Activated naive CD8-positive, alpha-beta T cell treated with anti-CD3 and anti-CD28 coated beads, Interleukin-2, amount 50 U/mL, for 24 hours (primary cell): ENCODE data around the gene LGALS14.

Experiments
- ATAC-seq: fragments of 150-1000 bp; cut with Tn5 transposase; one replicate; pipeline ENCODE4 v1.10.0; 2021
- DNase-seq: peaks from one replicate; pipeline ENCODE4 v3.0.0; 2021
- H3K27ac Mint-ChIP-seq: one replicate; pipeline ENCODE4 v1.8.0; 2021; ENCODE audit warnings: mild to moderate bottlenecking, mixed read lengths
- H3K27me3 Mint-ChIP-seq: one replicate; pipeline ENCODE4 v1.8.0; 2021; ENCODE audit warnings: mixed read lengths
- H3K36me3 Mint-ChIP-seq: one replicate; pipeline ENCODE4 v1.8.0; 2021; ENCODE audit warnings: low read depth, mixed read lengths
- H3K4me1 Mint-ChIP-seq: one replicate; pipeline ENCODE4 v1.8.0; 2021; ENCODE audit warnings: mixed read lengths
- H3K4me3 Mint-ChIP-seq: one replicate; pipeline ENCODE4 v1.8.0; 2021; ENCODE audit warnings: mild to moderate bottlenecking, moderate library complexity, mixed read lengths
- H3K9me3 Mint-ChIP-seq: one replicate; pipeline ENCODE4 v1.8.0; 2021; ENCODE audit warnings: mixed read lengths

Gene LGALS14

DNA sequence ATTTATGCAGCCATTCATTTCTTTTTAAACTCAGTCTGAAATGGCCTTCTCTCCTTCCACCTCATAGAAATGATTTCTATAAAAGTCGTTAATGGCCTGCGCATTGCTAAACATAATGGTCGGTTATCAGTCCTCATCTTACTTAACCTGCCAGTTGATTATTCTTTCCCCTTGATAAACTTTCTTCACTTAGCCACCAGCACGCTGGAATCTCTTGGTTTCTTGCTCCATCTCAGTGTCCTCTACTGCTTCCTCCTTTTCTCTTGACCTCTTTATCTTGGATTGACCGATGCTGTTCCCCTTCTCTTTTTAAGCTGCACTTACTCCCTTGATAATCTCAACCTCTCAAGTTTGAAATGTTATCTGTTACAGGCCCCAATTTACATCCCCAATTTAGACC, 45.7 kb downstream of the LGALS14 start:
- no peak overlapping the region for H3K4me3 Mint-ChIP-seq
- H3K36me3 Mint-ChIP-seq = no peaks in the 10 kb centered on the region
- no peaks in the 10 kb centered on the region for H3K9me3 Mint-ChIP-seq
- no peak for ATAC-seq
- no peaks in the 10 kb centered on the region for H3K4me1 Mint-ChIP-seq
- DNase-seq = no peak
- no peak overlapping the region for H3K27ac Mint-ChIP-seq
- peaks cover 29% of the 10 kb centered on the region for H3K27me3 Mint-ChIP-seq

DNA sequence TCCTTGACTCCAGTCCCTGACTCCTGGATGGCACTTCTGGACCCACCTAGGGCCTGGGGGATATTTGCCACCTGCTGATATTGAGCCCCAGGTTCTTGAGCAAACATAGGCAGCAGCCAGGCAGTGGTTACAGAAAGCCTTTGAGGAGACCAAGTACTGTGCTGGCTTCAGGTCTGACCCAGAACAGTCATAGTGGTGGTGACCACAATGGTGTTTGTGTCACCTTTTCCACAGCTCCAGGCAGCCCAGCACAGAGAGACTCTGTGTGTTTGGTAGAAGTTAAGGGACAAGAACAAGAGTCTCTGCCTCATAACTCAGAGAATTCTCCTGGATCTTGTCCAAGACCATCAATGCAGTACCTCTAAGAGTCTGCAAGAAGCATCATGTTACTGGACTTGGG, 48.1 kb downstream of the LGALS14 start:
- Mint-ChIP-seq H3K27me3 (peaks cover 21% of the 10 kb centered on the region), H3K27ac (no peak overlapping the region), H3K4me3 (no peak overlapping the region), H3K4me1 (no peaks in the 10 kb centered on the region), H3K36me3 (no peaks in the 10 kb centered on the region), H3K9me3 (no peaks in the 10 kb centered on the region)
- ATAC-seq = peak; percentile 89
- peak; percentile 12 for DNase-seq

GRCh38 chr19:39752795-39753194, 48.5 kb downstream of the LGALS14 start:
- Mint-ChIP-seq H3K4me1 (no peaks in the 10 kb centered on the region), H3K36me3 (no peaks in the 10 kb centered on the region), H3K9me3 (no peaks in the 10 kb centered on the region), H3K4me3 (no peak overlapping the region), H3K27me3 (peaks cover 23% of the 10 kb centered on the region), H3K27ac (no peak overlapping the region)
- ATAC-seq (no peak), DNase-seq (no peak)

GRCh38 chr19:39754544-39754943, 50.3 kb downstream of the LGALS14 start:
- no peaks in the 10 kb centered on the region for H3K36me3 Mint-ChIP-seq
- no peak overlapping the region for H3K4me3 Mint-ChIP-seq
- peaks cover 27% of the 10 kb centered on the region for H3K27me3 Mint-ChIP-seq

GRCh38 chr19:39754971-39755370, 50.7 kb downstream of the LGALS14 start:
- no peak overlapping the region for H3K27ac Mint-ChIP-seq
- no peaks in the 10 kb centered on the region for H3K4me1 Mint-ChIP-seq
- DNase-seq = no peak
- H3K9me3 Mint-ChIP-seq = no peaks in the 10 kb centered on the region
- peaks cover 28% of the 10 kb centered on the region for H3K27me3 Mint-ChIP-seq
- no peaks in the 10 kb centered on the region for H3K36me3 Mint-ChIP-seq
- no peak for ATAC-seq
- H3K4me3 Mint-ChIP-seq = no peak overlapping the region

More at GRCh38 chr19:39754544-39754943, 50.3 kb downstream of the LGALS14 start:
- ATAC-seq = no peak
- Mint-ChIP-seq H3K9me3 (no peaks in the 10 kb centered on the region), H3K4me1 (no peaks in the 10 kb centered on the region), H3K27ac (no peak overlapping the region)
- DNase-seq = no peak
